DND-41 (cell line): ENCODE data around the gene CYP3A7.

ENCODE experiments used
- ATAC-seq: fragments of 200-7000 bp; cut with Tn5 transposase; 3 replicates; pipeline ENCODE4 v1.9.1; 2021; ENCODE audit warnings: low read depth; ENCODE audit not compliant: insufficient read depth
- DNase-seq: peaks from one replicate; pipeline ENCODE4 v3.0.0-alpha.2; 2020
- H2AFZ ChIP-seq: 2 replicates; pipeline ENCODE4 v1.6.0; 2012; ENCODE audit warnings: low read depth, low read length
- H3K27ac ChIP-seq: 2 replicates; pipeline ENCODE4 v1.5.1; 2012; ENCODE audit warnings: low read length, inconsistent platforms
- H3K27me3 ChIP-seq: fragments of 200-600 bp; sonication (generic); 2 replicates; pipeline ENCODE4 v1.6.0; 2012; ENCODE audit warnings: low read length, mild to moderate bottlenecking, inconsistent platforms; ENCODE audit not compliant: insufficient read depth, poor library complexity
- H3K36me3 ChIP-seq: 2 replicates; pipeline ENCODE4 v1.5.1; 2012; ENCODE audit warnings: low read length, inconsistent platforms; ENCODE audit not compliant: insufficient read depth
- H3K4me1 ChIP-seq: 2 replicates; pipeline ENCODE4 v1.5.1; 2012; ENCODE audit warnings: mild to moderate bottlenecking, low read length; ENCODE audit not compliant: insufficient read depth
- H3K4me2 ChIP-seq: 2 replicates; pipeline ENCODE4 v1.6.0; 2012; ENCODE audit warnings: mild to moderate bottlenecking, moderate library complexity, low read length, inconsistent platforms; ENCODE audit not compliant: insufficient read depth
- H3K4me3 ChIP-seq, 2 experiments: fragments of 200-600 bp in 1 of 2; shearing (Covaris generic) in 1 of 2; 2 replicates each; pipeline ENCODE4 v1.5.1; 2012 to 2016; ENCODE audit warnings: inconsistent platforms in 2 of 2, low read length in 2 of 2, mild to moderate bottlenecking in 2 of 2, low read depth in 1 of 2, moderate library complexity in 1 of 2
- H3K79me2 ChIP-seq: 2 replicates; pipeline ENCODE4 v1.6.0; 2012; ENCODE audit warnings: low read length, inconsistent platforms; ENCODE audit not compliant: insufficient read depth
- H3K9ac ChIP-seq: 2 replicates; pipeline ENCODE4 v1.6.0; 2012; ENCODE audit warnings: low read depth, mild to moderate bottlenecking, inconsistent platforms, low read length, moderate library complexity
- H3K9me3 ChIP-seq: 2 replicates; pipeline ENCODE4 v1.5.1; 2012; ENCODE audit warnings: low read length, moderate library complexity, mild to moderate bottlenecking, inconsistent platforms; ENCODE audit not compliant: insufficient read depth, severe bottlenecking
- H4K20me1 ChIP-seq: 2 replicates; pipeline ENCODE4 v1.6.0; 2012; ENCODE audit warnings: low read length; ENCODE audit not compliant: insufficient read depth
- CTCF ChIP-seq: IDR thresholded peaks from 2 replicates; pipeline ENCODE4 v1.5.1; 2012; ENCODE audit warnings: borderline replicate concordance, low read length, moderate library complexity, mild to moderate bottlenecking; ENCODE audit not compliant: poor library complexity, severe bottlenecking; ENCODE audit errors: extremely low read depth
- EZH2 ChIP-seq: IDR thresholded peaks from 3 replicates; pipeline ENCODE4 v1.6.1; 2012; ENCODE audit warnings: borderline replicate concordance, low read depth, mild to moderate bottlenecking, moderate library complexity, low read length, inconsistent platforms; ENCODE audit not compliant: severe bottlenecking

CYP3A7 gene

GRCh38 chr7:99672573-99672972 is 62.4 kb downstream of the CYP3A7 start:
- Histone ChIP-seq H3K4me3 (no peak overlapping the region), H4K20me1 (no peaks in the 10 kb centered on the region), H3K4me2 (no peak overlapping the region), H3K36me3 (no peaks in the 10 kb centered on the region), H3K79me2 (no peaks in the 10 kb centered on the region), H3K27ac (no peak overlapping the region), H3K9me3 (no peaks in the 10 kb centered on the region), H3K9ac (no peak overlapping the region), H2AFZ (no peak overlapping the region), H3K27me3 (no peaks in the 10 kb centered on the region), H3K4me1 (no peaks in the 10 kb centered on the region)
- ATAC-seq (no peak), DNase-seq (no peak)
- no peak for TF ChIP-seq EZH2

- DNase-seq (no peak), ATAC-seq (no peak)
- no peak overlapping the region for H2AFZ ChIP-seq
- H3K27me3 ChIP-seq: no peaks in the 10 kb centered on the region
- H3K4me1 ChIP-seq: peaks cover 5% of the 10 kb centered on the region; the same call in 1 of the 2 replicates
- H3K4me2 ChIP-seq: no peak overlapping the region
- no peaks in the 10 kb centered on the region for H3K36me3 ChIP-seq
- no peak for TF ChIP-seq CTCF
- TF ChIP-seq EZH2: no peak
- no peak overlapping the region for H3K27ac ChIP-seq
- no peak overlapping the region for H3K4me3 ChIP-seq
- H3K9me3 ChIP-seq: no peaks in the 10 kb centered on the region
- H4K20me1 ChIP-seq: no peaks in the 10 kb centered on the region
- H3K9ac ChIP-seq: no peak overlapping the region
- no peaks in the 10 kb centered on the region for H3K79me2 ChIP-seq
Measured at GRCh38 chr7:99669782-99670181, 65.2 kb downstream of the CYP3A7 start.

- no peaks in the 10 kb centered on the region for H3K36me3 ChIP-seq
- TF ChIP-seq EZH2 (no peak), CTCF (no peak)
- H3K9ac ChIP-seq: no peak overlapping the region
- no peaks in the 10 kb centered on the region for H4K20me1 ChIP-seq
- no peaks in the 10 kb centered on the region for H3K9me3 ChIP-seq
- H2AFZ ChIP-seq: no peak overlapping the region
- no peak for DNase-seq
- no peak for ATAC-seq
- no peaks in the 10 kb centered on the region for H3K79me2 ChIP-seq
- H3K4me2 ChIP-seq: no peak overlapping the region
- no peak overlapping the region for H3K27ac ChIP-seq
- H3K4me1 ChIP-seq: peaks cover 5% of the 10 kb centered on the region; the same call in 1 of the 2 replicates
- no peak overlapping the region for H3K4me3 ChIP-seq
- H3K27me3 ChIP-seq: no peaks in the 10 kb centered on the region
Measured at GRCh38 chr7:99668541-99668940, 66.5 kb downstream of the CYP3A7 start.

GRCh38 chr7:99667179-99667578 is 67.8 kb downstream of the CYP3A7 start:
- Histone ChIP-seq H3K4me2 (no peak overlapping the region), H3K9ac (no peak overlapping the region), H3K27me3 (no peaks in the 10 kb centered on the region), H3K9me3 (no peaks in the 10 kb centered on the region), H2AFZ (no peak overlapping the region), H3K27ac (no peak overlapping the region), H3K36me3 (no peaks in the 10 kb centered on the region), H4K20me1 (no peaks in the 10 kb centered on the region), H3K4me3 (no peak overlapping the region), H3K4me1 (peaks cover 5% of the 10 kb centered on the region; the same call in 1 of the 2 replicates), H3K79me2 (no peaks in the 10 kb centered on the region)
- TF ChIP-seq EZH2: no peak
- TF ChIP-seq CTCF: no peak
- ATAC-seq: no peak
- no peak for DNase-seq
